Measurements from ENCODE around the gene ETF1. TPM values are rescaled to one million over a fixed set of nuclear protein-coding genes. Genes with fewer than 3 reads are reported as not detected.

ETF1 gene
- total and polyA plus RNA-seq, 9 of the 15 experiments (the other 6 are each of a cell fraction or from before 2014, with no cell fraction given): 53.7 to 209 (median 164) TPM

- CTCF ChIA-PET (ENCODE audit: low intra/inter-chr PET ratio): interaction anchor here (0.7 to 1.4 kb wide), 4 partner anchors 54 to 356 kb away, joined by 3 to 7 read pairs (median 4); no protein-coding TSS in a partner anchor
- H2AFZ ChIP-seq (ENCODE audit: low read depth, low read length): peak overlapping the region; percentile 89
- TF ChIP-seq RBM34 (IDR thresholded peaks at IDR 0.05; ENCODE audit: borderline replicate concordance, insufficient read depth, low read length): no peak
- no peak for TF ChIP-seq ZNF41 (CRISPR knock-in tag; conservative IDR thresholded peaks at IDR 0.05)
- no peak for TF ChIP-seq HOMEZ (CRISPR knock-in tag; IDR thresholded peaks at IDR 0.05)
- TF ChIP-seq, protein P1, sequence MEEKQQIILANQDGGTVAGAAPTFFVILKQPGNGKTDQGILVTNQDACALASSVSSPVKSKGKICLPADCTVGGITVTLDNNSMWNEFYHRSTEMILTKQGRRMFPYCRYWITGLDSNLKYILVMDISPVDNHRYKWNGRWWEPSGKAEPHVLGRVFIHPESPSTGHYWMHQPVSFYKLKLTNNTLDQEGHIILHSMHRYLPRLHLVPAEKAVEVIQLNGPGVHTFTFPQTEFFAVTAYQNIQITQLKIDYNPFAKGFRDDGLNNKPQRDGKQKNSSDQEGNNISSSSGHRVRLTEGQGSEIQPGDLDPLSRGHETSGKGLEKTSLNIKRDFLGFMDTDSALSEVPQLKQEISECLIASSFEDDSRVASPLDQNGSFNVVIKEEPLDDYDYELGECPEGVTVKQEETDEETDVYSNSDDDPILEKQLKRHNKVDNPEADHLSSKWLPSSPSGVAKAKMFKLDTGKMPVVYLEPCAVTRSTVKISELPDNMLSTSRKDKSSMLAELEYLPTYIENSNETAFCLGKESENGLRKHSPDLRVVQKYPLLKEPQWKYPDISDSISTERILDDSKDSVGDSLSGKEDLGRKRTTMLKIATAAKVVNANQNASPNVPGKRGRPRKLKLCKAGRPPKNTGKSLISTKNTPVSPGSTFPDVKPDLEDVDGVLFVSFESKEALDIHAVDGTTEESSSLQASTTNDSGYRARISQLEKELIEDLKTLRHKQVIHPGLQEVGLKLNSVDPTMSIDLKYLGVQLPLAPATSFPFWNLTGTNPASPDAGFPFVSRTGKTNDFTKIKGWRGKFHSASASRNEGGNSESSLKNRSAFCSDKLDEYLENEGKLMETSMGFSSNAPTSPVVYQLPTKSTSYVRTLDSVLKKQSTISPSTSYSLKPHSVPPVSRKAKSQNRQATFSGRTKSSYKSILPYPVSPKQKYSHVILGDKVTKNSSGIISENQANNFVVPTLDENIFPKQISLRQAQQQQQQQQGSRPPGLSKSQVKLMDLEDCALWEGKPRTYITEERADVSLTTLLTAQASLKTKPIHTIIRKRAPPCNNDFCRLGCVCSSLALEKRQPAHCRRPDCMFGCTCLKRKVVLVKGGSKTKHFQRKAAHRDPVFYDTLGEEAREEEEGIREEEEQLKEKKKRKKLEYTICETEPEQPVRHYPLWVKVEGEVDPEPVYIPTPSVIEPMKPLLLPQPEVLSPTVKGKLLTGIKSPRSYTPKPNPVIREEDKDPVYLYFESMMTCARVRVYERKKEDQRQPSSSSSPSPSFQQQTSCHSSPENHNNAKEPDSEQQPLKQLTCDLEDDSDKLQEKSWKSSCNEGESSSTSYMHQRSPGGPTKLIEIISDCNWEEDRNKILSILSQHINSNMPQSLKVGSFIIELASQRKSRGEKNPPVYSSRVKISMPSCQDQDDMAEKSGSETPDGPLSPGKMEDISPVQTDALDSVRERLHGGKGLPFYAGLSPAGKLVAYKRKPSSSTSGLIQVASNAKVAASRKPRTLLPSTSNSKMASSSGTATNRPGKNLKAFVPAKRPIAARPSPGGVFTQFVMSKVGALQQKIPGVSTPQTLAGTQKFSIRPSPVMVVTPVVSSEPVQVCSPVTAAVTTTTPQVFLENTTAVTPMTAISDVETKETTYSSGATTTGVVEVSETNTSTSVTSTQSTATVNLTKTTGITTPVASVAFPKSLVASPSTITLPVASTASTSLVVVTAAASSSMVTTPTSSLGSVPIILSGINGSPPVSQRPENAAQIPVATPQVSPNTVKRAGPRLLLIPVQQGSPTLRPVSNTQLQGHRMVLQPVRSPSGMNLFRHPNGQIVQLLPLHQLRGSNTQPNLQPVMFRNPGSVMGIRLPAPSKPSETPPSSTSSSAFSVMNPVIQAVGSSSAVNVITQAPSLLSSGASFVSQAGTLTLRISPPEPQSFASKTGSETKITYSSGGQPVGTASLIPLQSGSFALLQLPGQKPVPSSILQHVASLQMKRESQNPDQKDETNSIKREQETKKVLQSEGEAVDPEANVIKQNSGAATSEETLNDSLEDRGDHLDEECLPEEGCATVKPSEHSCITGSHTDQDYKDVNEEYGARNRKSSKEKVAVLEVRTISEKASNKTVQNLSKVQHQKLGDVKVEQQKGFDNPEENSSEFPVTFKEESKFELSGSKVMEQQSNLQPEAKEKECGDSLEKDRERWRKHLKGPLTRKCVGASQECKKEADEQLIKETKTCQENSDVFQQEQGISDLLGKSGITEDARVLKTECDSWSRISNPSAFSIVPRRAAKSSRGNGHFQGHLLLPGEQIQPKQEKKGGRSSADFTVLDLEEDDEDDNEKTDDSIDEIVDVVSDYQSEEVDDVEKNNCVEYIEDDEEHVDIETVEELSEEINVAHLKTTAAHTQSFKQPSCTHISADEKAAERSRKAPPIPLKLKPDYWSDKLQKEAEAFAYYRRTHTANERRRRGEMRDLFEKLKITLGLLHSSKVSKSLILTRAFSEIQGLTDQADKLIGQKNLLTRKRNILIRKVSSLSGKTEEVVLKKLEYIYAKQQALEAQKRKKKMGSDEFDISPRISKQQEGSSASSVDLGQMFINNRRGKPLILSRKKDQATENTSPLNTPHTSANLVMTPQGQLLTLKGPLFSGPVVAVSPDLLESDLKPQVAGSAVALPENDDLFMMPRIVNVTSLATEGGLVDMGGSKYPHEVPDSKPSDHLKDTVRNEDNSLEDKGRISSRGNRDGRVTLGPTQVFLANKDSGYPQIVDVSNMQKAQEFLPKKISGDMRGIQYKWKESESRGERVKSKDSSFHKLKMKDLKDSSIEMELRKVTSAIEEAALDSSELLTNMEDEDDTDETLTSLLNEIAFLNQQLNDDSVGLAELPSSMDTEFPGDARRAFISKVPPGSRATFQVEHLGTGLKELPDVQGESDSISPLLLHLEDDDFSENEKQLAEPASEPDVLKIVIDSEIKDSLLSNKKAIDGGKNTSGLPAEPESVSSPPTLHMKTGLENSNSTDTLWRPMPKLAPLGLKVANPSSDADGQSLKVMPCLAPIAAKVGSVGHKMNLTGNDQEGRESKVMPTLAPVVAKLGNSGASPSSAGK (IDR thresholded peaks at IDR 0.05): 0 out of 2 replicates have a peak, but pooled peaks have one; percentile 13
- no peak for TF ChIP-seq ZNF23 (CRISPR knock-in tag; IDR thresholded peaks at IDR 0.05)
- no peak for TF ChIP-seq CC2D1A (IDR thresholded peaks at IDR 0.05)
- no peak for TF ChIP-seq MECOM (CRISPR knock-in tag; IDR thresholded peaks at IDR 0.05)
- TF ChIP-seq POLR3A (IDR thresholded peaks at IDR 0.05; ENCODE audit: borderline replicate concordance, extremely low read depth, insufficient read depth, insufficient read length): no peak
- peak; percentile 19; the same call in 1 of the 2 replicates for TF ChIP-seq DPF2 (IDR thresholded peaks at IDR 0.05)
- TF ChIP-seq ARID2 (IDR thresholded peaks at IDR 0.05): no peak
These were observed 36.5 kb upstream of the ETF1 start for GRCh38 chr5:138579517-138579863.

More at GRCh38 chr5:138579517-138579863, 36.5 kb upstream of the ETF1 start:
- H3K4me2 ChIP-seq (ENCODE audit: insufficient read depth, low read length): peak overlapping the region; percentile 27; the same call in 1 of the 2 replicates
- no peak overlapping the region for H3K9ac ChIP-seq (ENCODE audit: insufficient read depth in 1 of 2, low read depth in 2 of 2, low read length in 2 of 2)
- peaks cover 10% of the 10 kb centered on the region for H3K79me2 ChIP-seq (ENCODE audit: control insufficient read depth, insufficient read depth, low read length)
- H3K9me3 ChIP-seq (replicated peaks; ENCODE audit: control insufficient read depth, insufficient read depth, low read depth, low read length): peaks cover 2% of the 10 kb centered on the region; the same call in 1 of the 2 replicates
- H3K4me3 ChIP-seq: no peak overlapping the region
- no peaks in the 10 kb centered on the region for H4K20me1 ChIP-seq (replicated peaks; ENCODE audit: control insufficient read depth, insufficient read depth, low read length)
- H3K36me3 ChIP-seq (ENCODE audit: control insufficient read depth, insufficient read depth, low read length): peaks cover under 1% of the 10 kb centered on the region; the same call in 1 of the 3 replicates
- no TSS peak for BruUV-seq (replicated peaks)
- no peaks in the 10 kb centered on the region for H3K9me1 ChIP-seq (ENCODE audit: control insufficient read depth, insufficient read depth, low read length)
- intact Hi-C loops (cut with micrococcal nuclease): loop anchor here (1.0 to 5.0 kb wide), 4 partner anchors 54 to 763 kb away; partner anchors contain the start of gene PAIP2
- DNase-seq (ENCODE audit: extremely low read depth in 1 of 4, low spot score in 3 of 4) (no peak), FAIRE-seq (no peak), ATAC-seq (no peak)
- in situ Hi-C loops (cut with MboI): no loop called here
- peaks cover 6 to 21% of the 10 kb centered on the region in 2 experiments; a peak in 4 of 5 replicates for H3K4me1 ChIP-seq (replicated peaks in 1 of 2; ENCODE audit: control insufficient read depth in 2 of 2, insufficient read depth in 2 of 2, low read length in 2 of 2)
- WGBS (ENCODE audit: insufficient coverage, low coverage, missing lambda C conversion rate): 10% methylated on average over 2 of the region's 2 CpGs
- H3K27me3 ChIP-seq (ENCODE audit: control insufficient read depth in 2 of 2, insufficient read depth in 2 of 2, low read length in 2 of 2): peaks cover 0 to 4% of the 10 kb centered on the region in 2 experiments; a peak in 1 of 5 replicates
- no peak overlapping the region for H3K27ac ChIP-seq (ENCODE audit: extremely low read depth, low read depth, low read length)
- POLR2A ChIA-PET: interaction anchor here (0.6 to 1.5 kb wide), 14 partner anchors 9 to 715 kb away, joined by 3 to 8 read pairs (median 3); partner anchors contain the start of genes EGR1 and ETF1
